Endothelial cell of umbilical vein (primary cell): ENCODE measurements around the gene UIMC1. TPM values are rescaled to one million over a fixed set of nuclear protein-coding genes. Genes with fewer than 3 reads are reported as not detected.

Source experiments
- BruUV-seq: library from RNA; stranded (reverse); fragments of 400-500 nt; replicated peaks from 2 replicates; lab custom pipeline; 2021; lab: Mats Ljungman, UMichigan
- CTCF ChIA-PET: fragments of 300-600, 350-600 bp; sonication (Branson Sonifier 250); formaldehyde crosslinking; loops from one replicate; lab custom pipeline; 2021; ENCODE audit warnings: antibody characterized with exemption, inconsistent platforms; lab: Charles Lee
- POLR2A ChIA-PET: fragments of 300-600, 350-600 bp; sonication (Branson Sonifier 250); formaldehyde crosslinking; loops from one replicate; lab custom pipeline; 2021; ENCODE audit warnings: antibody characterized with exemption, inconsistent platforms; lab: Charles Lee
- DNase-seq: peaks from one replicate; pipeline ENCODE4 v3.0.0-alpha.2; 2011; ENCODE audit warnings: low read depth, low spot score
- FAIRE-seq: peaks from 2 replicates; lab custom pipeline; 2011; peaks lifted over from hg19 to GRCh38; lab: Jason Lieb, UNC
- H2AFZ ChIP-seq: 2 replicates; pipeline ENCODE4 v1.6.0; 2012; ENCODE audit warnings: low read depth, low read length, control low read depth, inconsistent platforms
- H3K27ac ChIP-seq: 2 replicates; pipeline ENCODE4 v1.5.1; 2011; ENCODE audit warnings: low read depth, mild to moderate bottlenecking, control low read depth, low read length, moderate library complexity; ENCODE audit not compliant: insufficient read depth
- H3K27me3 ChIP-seq, 2 experiments: 2 replicates each; pipeline versions ENCODE4 v1.6.0 to v1.6.1; 2011; ENCODE audit warnings: low read length in 2 of 2, mixed read lengths in 1 of 2; ENCODE audit not compliant: control insufficient read depth in 2 of 2, insufficient read depth in 2 of 2
- H3K36me3 ChIP-seq, 2 experiments: 2 replicates in 1 of 2; 3 replicates in 1 of 2; pipeline ENCODE4 v1.5.1; 2011; ENCODE audit warnings: low read length in 2 of 2, mild to moderate bottlenecking in 1 of 2, moderate library complexity in 1 of 2; ENCODE audit not compliant: control insufficient read depth in 2 of 2, insufficient read depth in 2 of 2; ENCODE audit errors: extremely low read depth in 1 of 2
- H3K4me1 ChIP-seq: 3 replicates; pipeline ENCODE4 v1.5.1; 2011; ENCODE audit warnings: mild to moderate bottlenecking, low read length; ENCODE audit not compliant: control insufficient read depth, insufficient read depth; ENCODE audit errors: extremely low read depth
- H3K4me2 ChIP-seq: 2 replicates; pipeline ENCODE4 v1.6.1; 2011; ENCODE audit warnings: low read length, control low read depth, mixed read lengths; ENCODE audit not compliant: insufficient read depth
- H3K4me3 ChIP-seq, 3 experiments: fragments of 200-600 bp in 1 of 3; sonication (generic), shearing (Covaris generic) in 1 of 3; replicated peaks in 1 of 3; 2 replicates each; pipeline ENCODE4 v1.5.1; 2011 to 2016; ENCODE audit warnings: control low read depth in 3 of 3, low read length in 3 of 3, mild to moderate bottlenecking in 2 of 3, inconsistent platforms in 1 of 3, low read depth in 1 of 3, moderate library complexity in 1 of 3; ENCODE audit not compliant: insufficient read depth in 1 of 3
- H3K79me2 ChIP-seq: 2 replicates; pipeline ENCODE4 v1.6.0; 2012; ENCODE audit warnings: low read length, inconsistent platforms; ENCODE audit not compliant: control insufficient read depth, insufficient read depth
- H3K9ac ChIP-seq: replicated peaks from 2 replicates; pipeline ENCODE3; 2011; ENCODE audit warnings: low read length, control low read depth; ENCODE audit not compliant: insufficient read depth; ENCODE audit errors: extremely low read depth
- H3K9me1 ChIP-seq: replicated peaks from 3 replicates; pipeline ENCODE4 v1.6.0; 2011; ENCODE audit warnings: mild to moderate bottlenecking, low read length; ENCODE audit not compliant: control insufficient read depth, insufficient read depth; ENCODE audit errors: extremely low read depth
- H3K9me3 ChIP-seq: replicated peaks from 2 replicates; pipeline ENCODE4 v1.5.1; 2012; ENCODE audit warnings: low read length, inconsistent platforms; ENCODE audit not compliant: control insufficient read depth, insufficient read depth
- H4K20me1 ChIP-seq: replicated peaks from 2 replicates; pipeline ENCODE3; 2011; ENCODE audit warnings: mild to moderate bottlenecking, low read length; ENCODE audit not compliant: control insufficient read depth, insufficient read depth; ENCODE audit errors: extremely low read depth
- CTCF ChIP-seq, 2 donors: IDR thresholded peaks; 1 replicate in 1 of 2; 2 replicates in 1 of 2; pipeline ENCODE4 v1.5.1; 2011; ENCODE audit warnings: low read length in 2 of 2, mild to moderate bottlenecking in 2 of 2, moderate library complexity in 2 of 2, control low read depth in 1 of 2, inconsistent platforms in 1 of 2, low read depth in 1 of 2; ENCODE audit not compliant: insufficient read depth in 1 of 2; ENCODE audit errors: extremely low read depth in 1 of 2
- EZH2 ChIP-seq: IDR thresholded peaks from 2 replicates; pipeline ENCODE4 v1.6.1; 2012; ENCODE audit warnings: borderline replicate concordance, low read depth, mild to moderate bottlenecking, moderate library complexity, low read length, inconsistent platforms; ENCODE audit not compliant: severe bottlenecking
- FOS ChIP-seq: IDR thresholded peaks from 2 replicates; pipeline ENCODE4 v1.6.1; 2011; ENCODE audit warnings: mild to moderate bottlenecking, low read length, moderate library complexity, borderline replicate concordance; ENCODE audit not compliant: insufficient read depth
- GATA2 ChIP-seq: IDR thresholded peaks from 2 replicates; pipeline ENCODE4 v1.7.0; 2011; ENCODE audit warnings: low read depth, mild to moderate bottlenecking, moderate library complexity, mixed read lengths, low read length; ENCODE audit not compliant: insufficient read length, insufficient read depth
- JUN ChIP-seq: IDR thresholded peaks from 2 replicates; pipeline ENCODE4 v1.6.1; 2011; ENCODE audit warnings: borderline replicate concordance, low read depth; ENCODE audit not compliant: insufficient read length, insufficient read depth
- MAX ChIP-seq: IDR thresholded peaks from 2 replicates; pipeline ENCODE4 v1.6.1; 2011; ENCODE audit not compliant: insufficient read depth, insufficient read length
- MYC ChIP-seq: IDR thresholded peaks from one replicate; pipeline ENCODE4 v1.6.1; 2011; ENCODE audit warnings: mild to moderate bottlenecking, low read depth, low read length
- POLR2A ChIP-seq: IDR thresholded peaks from 2 replicates; pipeline ENCODE4 v1.6.1; 2012; ENCODE audit warnings: low read depth, mild to moderate bottlenecking, control low read depth, low read length
- POLR2AphosphoS5 ChIP-seq: IDR thresholded peaks from 2 replicates; pipeline ENCODE4 v1.6.1; 2012; ENCODE audit warnings: low read depth, mild to moderate bottlenecking, control low read depth, low read length, moderate library complexity; ENCODE audit not compliant: insufficient read depth
- dilution Hi-C: fragments of 300-500 bp; cut with MboI; formaldehyde crosslinking; loops from one replicate; pipeline ENCODE4 v1.15.0; 2019; ENCODE audit warnings: low sequenced_read_pairs; ENCODE audit not compliant: extremely low pct_ligation_motif_present
- intact Hi-C: fragments of 100-400 bp; cut with micrococcal nuclease; formaldehyde crosslinking; loops from one replicate; pipeline ENCODE4 v1.10.0; 2022
- polyA plus RNA-seq, 4 experiments: library from polyadenylated mRNA; depleted of rRNA in 3 of 4; stranded (reverse) in 3 of 4; unstranded in 1 of 4; fragments of >200 nt; gene quantifications; 2 replicates each; pipeline versions ENCODE4 v1.2.1 to v1.2.3, GENCODE V29; 2011 to 2012; ENCODE audit warnings: missing spikeins in 1 of 4
- total RNA-seq: library from RNA; stranded (reverse); gene quantifications from 2 replicates; pipeline ENCODE4 v1.2.3, GENCODE V29; 2021

The UIMC1 gene
- total and polyA plus RNA-seq, 2 donors (not counting 3 experiments of a cell fraction or from before 2014, with no cell fraction given): 17.2 to 60.1 TPM

GRCh38 chr5:177036921-177037320 lies 30.3 kb upstream of the UIMC1 start:
- intact Hi-C loops (no loop called here), dilution Hi-C loops (no loop called here)
- ChIA-PET CTCF (no interaction called here), POLR2A (no interaction called here)
- DNase-seq (no peak), FAIRE-seq (no peak)
- H3K9ac ChIP-seq: no peak overlapping the region
- peaks cover 0 to 4% of the 10 kb centered on the region in 2 experiments for H3K36me3 ChIP-seq
- H3K4me1 ChIP-seq: no peaks in the 10 kb centered on the region
- H3K9me3 ChIP-seq: no peaks in the 10 kb centered on the region
- H3K9me1 ChIP-seq: no peaks in the 10 kb centered on the region
- no peak overlapping the region for H2AFZ ChIP-seq
- no peak overlapping the region for H3K27ac ChIP-seq
- BruUV-seq: no TSS peak
- H4K20me1 ChIP-seq: no peaks in the 10 kb centered on the region
- peaks cover 13% of the 10 kb centered on the region for H3K79me2 ChIP-seq
- no peak overlapping the region for H3K4me2 ChIP-seq
- no peak overlapping the region for H3K4me3 ChIP-seq
- H3K27me3 ChIP-seq: no peaks in the 10 kb centered on the region
- TF ChIP-seq EZH2 (no peak), GATA2 (no peak), JUN (no peak), POLR2A (no peak), MAX (no peak), MYC (no peak), FOS (no peak), CTCF (IDR thresholded peaks at IDR 0.05; ENCODE audit: extremely low read depth in 1 of 2, insufficient read depth in 1 of 2, low read depth in 1 of 2, low read length in 2 of 2) (no peak), POLR2AphosphoS5 (no peak)
